IPS-18c (cell line): Measurements from ENCODE around the gene RIPOR2.

ENCODE experiments used
- H3K4me3 ChIP-seq: 2 replicates; pipeline ENCODE4 v1.7.0; 2013; ENCODE audit warnings: low read depth, mild to moderate bottlenecking, low read length, moderate library complexity; ENCODE audit not compliant: insufficient read depth
- H3K9me3 ChIP-seq: one replicate; pipeline ENCODE4 v1.6.1; 2013; ENCODE audit warnings: mild to moderate bottlenecking, low read length, moderate library complexity; ENCODE audit not compliant: control insufficient read depth, insufficient read depth

RIPOR2 gene

GRCh38 chr6:24874776-24875533 lies 60.8 kb downstream of the RIPOR2 start:
- Histone ChIP-seq H3K9me3 (no peaks in the 10 kb centered on the region), H3K4me3 (no peak overlapping the region)

GRCh38 chr6:24874128-24874527 lies 61.6 kb downstream of the RIPOR2 start:
- no peaks in the 10 kb centered on the region for H3K9me3 ChIP-seq
- no peak overlapping the region for H3K4me3 ChIP-seq

GRCh38 chr6:24872779-24873178 lies 63.0 kb downstream of the RIPOR2 start:
- Histone ChIP-seq H3K4me3 (no peak overlapping the region), H3K9me3 (no peaks in the 10 kb centered on the region)

GRCh38 chr6:24868765-24869164 lies 67.0 kb downstream of the RIPOR2 start:
- no peak overlapping the region for H3K4me3 ChIP-seq
- H3K9me3 ChIP-seq = no peaks in the 10 kb centered on the region

- Histone ChIP-seq H3K4me3 (no peak overlapping the region), H3K9me3 (no peaks in the 10 kb centered on the region)
Observed at GRCh38 chr6:24867104-24867703, 68.6 kb downstream of the RIPOR2 start.

GRCh38 chr6:24865161-24865560 lies 70.6 kb downstream of the RIPOR2 start:
- no peaks in the 10 kb centered on the region for H3K9me3 ChIP-seq
- H3K4me3 ChIP-seq = no peak overlapping the region

GRCh38 chr6:24864343-24864742 lies 71.4 kb downstream of the RIPOR2 start:
- no peaks in the 10 kb centered on the region for H3K9me3 ChIP-seq
- no peak overlapping the region for H3K4me3 ChIP-seq

GRCh38 chr6:24861934-24862333 lies 73.8 kb downstream of the RIPOR2 start:
- no peaks in the 10 kb centered on the region for H3K9me3 ChIP-seq
- H3K4me3 ChIP-seq = no peak overlapping the region

GRCh38 chr6:24859608-24860200 lies 76.1 kb downstream of the RIPOR2 start:
- Histone ChIP-seq H3K4me3 (no peak overlapping the region), H3K9me3 (no peaks in the 10 kb centered on the region)

- no peak overlapping the region for H3K4me3 ChIP-seq
- H3K9me3 ChIP-seq = no peaks in the 10 kb centered on the region
Observed at GRCh38 chr6:24859132-24859531, 76.6 kb downstream of the RIPOR2 start.

- Histone ChIP-seq H3K4me3 (no peak overlapping the region), H3K9me3 (no peaks in the 10 kb centered on the region)
Observed at GRCh38 chr6:24858177-24858653, 77.5 kb downstream of the RIPOR2 start.

GRCh38 chr6:24856901-24857670 lies 78.7 kb downstream of the RIPOR2 start:
- Histone ChIP-seq H3K9me3 (no peaks in the 10 kb centered on the region), H3K4me3 (no peak overlapping the region)

GRCh38 chr6:24856246-24856599 lies 79.5 kb downstream of the RIPOR2 start:
- no peaks in the 10 kb centered on the region for H3K9me3 ChIP-seq
- no peak overlapping the region for H3K4me3 ChIP-seq

- Histone ChIP-seq H3K4me3 (no peak overlapping the region), H3K9me3 (no peaks in the 10 kb centered on the region)
Observed at GRCh38 chr6:24855395-24856245, 80.1 kb downstream of the RIPOR2 start.

GRCh38 chr6:24854077-24854666 lies 81.6 kb downstream of the RIPOR2 start:
- Histone ChIP-seq H3K4me3 (no peak overlapping the region), H3K9me3 (no peaks in the 10 kb centered on the region)

GRCh38 chr6:24851086-24851485 lies 84.7 kb downstream of the RIPOR2 start:
- H3K4me3 ChIP-seq = no peak overlapping the region
- no peaks in the 10 kb centered on the region for H3K9me3 ChIP-seq

- H3K4me3 ChIP-seq = no peak overlapping the region
- no peaks in the 10 kb centered on the region for H3K9me3 ChIP-seq
Observed at GRCh38 chr6:24849713-24850112, 86.0 kb downstream of the RIPOR2 start.
